Heart left ventricle (tissue), 13 donors: ENCODE data around the gene SYP.

Source experiments
- CTCF ChIP-seq, 12 donors: fragments of 200-600 bp; sonication (generic) in 4 of 12; IDR thresholded peaks; one replicate each; pipeline versions ENCODE4 v1.5.0 to v1.8.0; 2018 to 2022; ENCODE audit warnings: antibody characterized with exemption in 12 of 12, mild to moderate bottlenecking in 5 of 12
- POLR2A ChIP-seq, 2 donors: fragments of 450-650 bp; IDR thresholded peaks; one replicate each; pipeline ENCODE4 v1.6.1; 2017; ENCODE audit warnings: antibody characterized with exemption in 2 of 2, mild to moderate bottlenecking in 2 of 2, moderate library complexity in 2 of 2
- donor health status: ischemic (EF 13 %, LVEDD 7.1; RV severe dilation, severe dysfunction).
- donor health status: DM: no; HTN: yes; CAD: no.
- donor health status: DM: no; HTN: no; CAD: no.
- donor health status: ischemic (EF 25% LVEDD 6.9; RV normal size, moderate dysfunction).
- donor health status: ischemic (EF 25% LVEDD 5.7; RV mildly dilated, moderate dysfunction).
- donor health status: ischemic (EF 35%, LVEDD 5.7; RV mildly dilated, moderate dysfunction).
- donor health status: nonischemic (EF 11% LVEDD 7.7; RV severe dilation, severe dysfunction).
- donor health status: DM: yes; HTN: yes; CAD: no.
- donor health status: PGD.
- donor health status: ischemic (EF 29% LVEDD 5.4; RV normal size, mild dysfunction).
- donor health status: nonischemic (EF 23%, LVEDD 6.1; RV moderate dilation, normal function).

- TF ChIP-seq CTCF (IDR thresholded peaks at IDR 0.05): no peak
- no peak for TF ChIP-seq POLR2A (IDR thresholded peaks at IDR 0.05)
These were observed 25.3 kb downstream of the SYP start for GRCh38 chrX:49174723-49175122.
